HEK293 (cell line): Measurements from ENCODE around the gene MCFD2.
A peak's percentile ranks its signal among the peaks of the same experiment; 100 is the strongest.

Source experiments
- BCL11A ChIP-seq: fragments of 450-650 bp; formaldehyde crosslinking; IDR thresholded peaks from 2 replicates; pipeline ENCODE4 v1.5.1; 2016; ENCODE audit warnings: low read depth, missing biosample characterization, missing genetic modification characterization
- KLF10 ChIP-seq: fragments of 450-650 bp; IDR thresholded peaks from 2 replicates; pipeline ENCODE4 v1.5.1; 2018; ENCODE audit warnings: missing biosample characterization, mild to moderate bottlenecking, missing genetic modification characterization
- KLF9 ChIP-seq: fragments of 450-650 bp; formaldehyde crosslinking; IDR thresholded peaks from 2 replicates; pipeline ENCODE4 v1.5.1; 2016; ENCODE audit warnings: missing biosample characterization, missing genetic modification characterization, low read depth
- MYNN ChIP-seq: fragments of 450-650 bp; formaldehyde crosslinking; IDR thresholded peaks from 2 replicates; pipeline ENCODE4 v1.5.1; 2016; ENCODE audit warnings: missing biosample characterization, missing genetic modification characterization, borderline replicate concordance
- OSR2 ChIP-seq: fragments of 450-650 bp; formaldehyde crosslinking; IDR thresholded peaks from 2 replicates; pipeline ENCODE4 v1.5.1; 2016; ENCODE audit warnings: missing biosample characterization, missing genetic modification characterization
- SCRT2 ChIP-seq: fragments of 450-650 bp; formaldehyde crosslinking; IDR thresholded peaks from 2 replicates; pipeline ENCODE4 v1.5.1; 2016; ENCODE audit warnings: missing biosample characterization, missing genetic modification characterization
- SP7 ChIP-seq: fragments of 450-650 bp; formaldehyde crosslinking; IDR thresholded peaks from 2 replicates; pipeline ENCODE4 v1.5.1; 2016; ENCODE audit warnings: missing biosample characterization, missing genetic modification characterization
- TRIM28 ChIP-seq: IDR thresholded peaks from 2 replicates; pipeline ENCODE4 v1.6.1; 2011; ENCODE audit warnings: low read length, control low read depth, borderline replicate concordance
- YY1 ChIP-seq: fragments of 450-650 bp; formaldehyde crosslinking; IDR thresholded peaks from 2 replicates; pipeline ENCODE4 v1.5.1; 2018; ENCODE audit warnings: missing biosample characterization, missing genetic modification characterization
- ZBTB1 ChIP-seq: fragments of 450-650 bp; formaldehyde crosslinking; IDR thresholded peaks from 2 replicates; pipeline ENCODE4 v1.5.1; 2016; ENCODE audit warnings: missing biosample characterization, missing genetic modification characterization
- ZBTB7A ChIP-seq: fragments of 450-650 bp; formaldehyde crosslinking; IDR thresholded peaks from 2 replicates; pipeline ENCODE4 v1.5.1; 2016; ENCODE audit warnings: low read depth, missing biosample characterization, missing genetic modification characterization
- ZFHX2 ChIP-seq: fragments of 450-650 bp; formaldehyde crosslinking; conservative IDR thresholded peaks from 2 replicates; pipeline ENCODE4 v1.5.1; 2016; ENCODE audit warnings: missing biosample characterization, missing genetic modification characterization
- ZFP3 ChIP-seq: fragments of 450-650 bp; formaldehyde crosslinking; IDR thresholded peaks from 2 replicates; pipeline ENCODE4 v1.5.1; 2016; ENCODE audit warnings: low read depth, missing biosample characterization, missing genetic modification characterization
- ZNF112 ChIP-seq: fragments of 450-650 bp; formaldehyde crosslinking; IDR thresholded peaks from 2 replicates; pipeline ENCODE4 v1.5.0; 2017; ENCODE audit warnings: missing biosample characterization, missing genetic modification characterization
- ZNF514 ChIP-seq: fragments of 450-650 bp; formaldehyde crosslinking; IDR thresholded peaks from 2 replicates; pipeline ENCODE4 v1.5.1; 2016; ENCODE audit warnings: missing biosample characterization, missing genetic modification characterization
- ZNF521 ChIP-seq: fragments of 450-650 bp; formaldehyde crosslinking; IDR thresholded peaks from 2 replicates; pipeline ENCODE4 v1.5.1; 2017; ENCODE audit warnings: missing biosample characterization, mild to moderate bottlenecking, missing genetic modification characterization
- ZNF544 ChIP-seq: fragments of 450-650 bp; formaldehyde crosslinking; IDR thresholded peaks from 2 replicates; pipeline ENCODE4 v1.5.0; 2017; ENCODE audit warnings: missing biosample characterization, missing genetic modification characterization
- ZNF549 ChIP-seq: fragments of 450-650 bp; IDR thresholded peaks from 2 replicates; pipeline ENCODE4 v1.5.1; 2018; ENCODE audit warnings: missing biosample characterization, missing genetic modification characterization, mild to moderate bottlenecking, inconsistent platforms, moderate library complexity
- ZNF626 ChIP-seq: fragments of 450-650 bp; sonication (Bioruptor Pico); formaldehyde crosslinking; IDR thresholded peaks from 2 replicates; pipeline ENCODE4 v1.5.1; 2018; ENCODE audit warnings: missing biosample characterization, missing genetic modification characterization, inconsistent platforms
- ZNF777 ChIP-seq: fragments of 450-650 bp; formaldehyde crosslinking; IDR thresholded peaks from 2 replicates; pipeline ENCODE4 v1.5.1; 2017; ENCODE audit warnings: missing biosample characterization, missing genetic modification characterization, borderline replicate concordance
- TF ChIP-seq, protein P1 (sequence below): fragments of 450-650 bp; formaldehyde crosslinking; IDR thresholded peaks from 2 replicates; pipeline ENCODE4 v1.5.1; 2016; ENCODE audit warnings: missing biosample characterization, missing genetic modification characterization, borderline replicate concordance
- TF ChIP-seq, protein P2 (sequence below): fragments of 450-650 bp; formaldehyde crosslinking; IDR thresholded peaks from 2 replicates; pipeline ENCODE4 v1.5.1; 2016; ENCODE audit warnings: missing biosample characterization, missing genetic modification characterization
- TF ChIP-seq, protein P3 (sequence below): fragments of 450-650 bp; formaldehyde crosslinking; IDR thresholded peaks from 2 replicates; pipeline ENCODE4 v1.5.1; 2016; ENCODE audit warnings: missing biosample characterization, missing genetic modification characterization
- TF ChIP-seq, protein P4 (sequence below): fragments of 450-650 bp; formaldehyde crosslinking; IDR thresholded peaks from 2 replicates; pipeline ENCODE4 v1.5.1; 2016; ENCODE audit warnings: missing biosample characterization, missing genetic modification characterization
- TF ChIP-seq, protein P5 (sequence below): fragments of 450-650 bp; formaldehyde crosslinking; IDR thresholded peaks from 2 replicates; pipeline ENCODE4 v1.5.1; 2016; ENCODE audit warnings: missing biosample characterization, missing genetic modification characterization, low read depth
- TF ChIP-seq, protein P6 (sequence below): fragments of 450-650 bp; formaldehyde crosslinking; IDR thresholded peaks from 2 replicates; pipeline ENCODE4 v1.5.1; 2017; ENCODE audit warnings: missing biosample characterization, missing genetic modification characterization

The MCFD2 gene

DNA sequence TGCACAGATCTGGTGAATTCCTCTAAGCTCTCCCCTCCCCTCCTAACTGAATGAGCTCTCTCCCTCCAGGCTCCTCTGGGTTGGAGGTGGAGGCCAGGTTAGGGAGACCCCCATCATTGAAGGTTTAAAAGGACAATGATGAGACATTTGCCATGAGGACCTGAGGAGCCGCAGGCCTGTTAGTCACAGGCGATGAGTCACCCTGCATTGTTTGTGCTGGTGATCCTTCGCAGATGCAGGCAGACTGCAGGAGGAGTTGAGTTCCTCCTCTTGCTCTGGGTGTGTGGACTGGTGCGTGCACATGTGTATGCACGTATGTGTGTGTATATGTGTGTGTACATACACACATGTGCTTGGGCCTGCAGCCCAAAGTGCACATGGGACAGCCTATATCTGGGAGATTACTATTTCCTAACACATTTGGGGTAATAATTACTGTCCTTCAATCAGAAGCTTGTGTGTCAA is 42.0 kb downstream of the MCFD2 start (continued):
- TF ChIP-seq, protein P1, sequence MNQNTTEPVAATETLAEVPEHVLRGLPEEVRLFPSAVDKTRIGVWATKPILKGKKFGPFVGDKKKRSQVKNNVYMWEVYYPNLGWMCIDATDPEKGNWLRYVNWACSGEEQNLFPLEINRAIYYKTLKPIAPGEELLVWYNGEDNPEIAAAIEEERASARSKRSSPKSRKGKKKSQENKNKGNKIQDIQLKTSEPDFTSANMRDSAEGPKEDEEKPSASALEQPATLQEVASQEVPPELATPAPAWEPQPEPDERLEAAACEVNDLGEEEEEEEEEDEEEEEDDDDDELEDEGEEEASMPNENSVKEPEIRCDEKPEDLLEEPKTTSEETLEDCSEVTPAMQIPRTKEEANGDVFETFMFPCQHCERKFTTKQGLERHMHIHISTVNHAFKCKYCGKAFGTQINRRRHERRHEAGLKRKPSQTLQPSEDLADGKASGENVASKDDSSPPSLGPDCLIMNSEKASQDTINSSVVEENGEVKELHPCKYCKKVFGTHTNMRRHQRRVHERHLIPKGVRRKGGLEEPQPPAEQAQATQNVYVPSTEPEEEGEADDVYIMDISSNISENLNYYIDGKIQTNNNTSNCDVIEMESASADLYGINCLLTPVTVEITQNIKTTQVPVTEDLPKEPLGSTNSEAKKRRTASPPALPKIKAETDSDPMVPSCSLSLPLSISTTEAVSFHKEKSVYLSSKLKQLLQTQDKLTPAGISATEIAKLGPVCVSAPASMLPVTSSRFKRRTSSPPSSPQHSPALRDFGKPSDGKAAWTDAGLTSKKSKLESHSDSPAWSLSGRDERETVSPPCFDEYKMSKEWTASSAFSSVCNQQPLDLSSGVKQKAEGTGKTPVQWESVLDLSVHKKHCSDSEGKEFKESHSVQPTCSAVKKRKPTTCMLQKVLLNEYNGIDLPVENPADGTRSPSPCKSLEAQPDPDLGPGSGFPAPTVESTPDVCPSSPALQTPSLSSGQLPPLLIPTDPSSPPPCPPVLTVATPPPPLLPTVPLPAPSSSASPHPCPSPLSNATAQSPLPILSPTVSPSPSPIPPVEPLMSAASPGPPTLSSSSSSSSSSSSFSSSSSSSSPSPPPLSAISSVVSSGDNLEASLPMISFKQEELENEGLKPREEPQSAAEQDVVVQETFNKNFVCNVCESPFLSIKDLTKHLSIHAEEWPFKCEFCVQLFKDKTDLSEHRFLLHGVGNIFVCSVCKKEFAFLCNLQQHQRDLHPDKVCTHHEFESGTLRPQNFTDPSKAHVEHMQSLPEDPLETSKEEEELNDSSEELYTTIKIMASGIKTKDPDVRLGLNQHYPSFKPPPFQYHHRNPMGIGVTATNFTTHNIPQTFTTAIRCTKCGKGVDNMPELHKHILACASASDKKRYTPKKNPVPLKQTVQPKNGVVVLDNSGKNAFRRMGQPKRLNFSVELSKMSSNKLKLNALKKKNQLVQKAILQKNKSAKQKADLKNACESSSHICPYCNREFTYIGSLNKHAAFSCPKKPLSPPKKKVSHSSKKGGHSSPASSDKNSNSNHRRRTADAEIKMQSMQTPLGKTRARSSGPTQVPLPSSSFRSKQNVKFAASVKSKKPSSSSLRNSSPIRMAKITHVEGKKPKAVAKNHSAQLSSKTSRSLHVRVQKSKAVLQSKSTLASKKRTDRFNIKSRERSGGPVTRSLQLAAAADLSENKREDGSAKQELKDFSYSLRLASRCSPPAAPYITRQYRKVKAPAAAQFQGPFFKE (tag by site-specific recombination) = no peak
- TF ChIP-seq ZNF626 (tag by site-specific recombination) (no peak), ZNF112 (tag by site-specific recombination) (no peak), ZNF544 (tag by site-specific recombination) (no peak), ZNF549 (tag by site-specific recombination) (no peak), SCRT2 (tag by site-specific recombination) (peak; percentile 79), OSR2 (no peak), ZBTB1 (tag by site-specific recombination) (no peak), KLF10 (no peak), ZNF521 (no peak), ZNF777 (tag by site-specific recombination) (no peak), ZNF514 (tag by site-specific recombination) (no peak), ZBTB7A (tag by site-specific recombination) (no peak), KLF9 (tag by site-specific recombination) (no peak), ZFHX2 (tag by site-specific recombination) (no peak), BCL11A (tag by site-specific recombination) (no peak), TRIM28 (peak; percentile 59; the same call in 1 of the 2 replicates), MYNN (tag by site-specific recombination) (no peak), ZFP3 (no peak), SP7 (tag by site-specific recombination) (peak; percentile 64), YY1 (no peak)
- TF ChIP-seq, protein P2, sequence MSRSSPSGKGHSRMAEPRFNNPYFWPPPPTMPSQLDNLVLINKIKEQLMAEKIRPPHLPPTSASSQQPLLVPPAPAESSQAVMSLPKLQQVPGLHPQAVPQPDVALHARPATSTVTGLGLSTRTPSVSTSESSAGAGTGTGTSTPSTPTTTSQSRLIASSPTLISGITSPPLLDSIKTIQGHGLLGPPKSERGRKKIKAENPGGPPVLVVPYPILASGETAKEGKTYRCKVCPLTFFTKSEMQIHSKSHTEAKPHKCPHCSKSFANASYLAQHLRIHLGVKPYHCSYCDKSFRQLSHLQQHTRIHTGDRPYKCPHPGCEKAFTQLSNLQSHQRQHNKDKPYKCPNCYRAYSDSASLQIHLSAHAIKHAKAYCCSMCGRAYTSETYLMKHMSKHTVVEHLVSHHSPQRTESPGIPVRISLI (tag by site-specific recombination) = no peak
- TF ChIP-seq, protein P3, sequence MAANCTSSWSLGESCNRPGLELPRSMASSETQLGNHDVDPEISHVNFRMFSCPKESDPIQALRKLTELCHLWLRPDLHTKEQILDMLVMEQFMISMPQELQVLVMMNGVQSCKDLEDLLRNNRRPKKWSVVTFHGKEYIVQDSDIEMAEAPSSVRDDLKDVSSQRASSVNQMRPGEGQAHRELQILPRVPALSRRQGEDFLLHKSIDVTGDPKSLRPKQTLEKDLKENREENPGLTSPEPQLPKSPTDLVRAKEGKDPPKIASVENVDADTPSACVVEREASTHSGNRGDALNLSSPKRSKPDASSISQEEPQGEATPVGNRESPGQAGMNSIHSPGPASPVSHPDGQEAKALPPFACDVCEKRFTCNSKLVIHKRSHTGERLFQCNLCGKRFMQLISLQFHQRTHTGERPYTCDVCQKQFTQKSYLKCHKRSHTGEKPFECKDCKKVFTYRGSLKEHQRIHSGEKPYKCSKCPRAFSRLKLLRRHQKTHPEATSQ (tag by site-specific recombination) = no peak
- TF ChIP-seq, protein P4, sequence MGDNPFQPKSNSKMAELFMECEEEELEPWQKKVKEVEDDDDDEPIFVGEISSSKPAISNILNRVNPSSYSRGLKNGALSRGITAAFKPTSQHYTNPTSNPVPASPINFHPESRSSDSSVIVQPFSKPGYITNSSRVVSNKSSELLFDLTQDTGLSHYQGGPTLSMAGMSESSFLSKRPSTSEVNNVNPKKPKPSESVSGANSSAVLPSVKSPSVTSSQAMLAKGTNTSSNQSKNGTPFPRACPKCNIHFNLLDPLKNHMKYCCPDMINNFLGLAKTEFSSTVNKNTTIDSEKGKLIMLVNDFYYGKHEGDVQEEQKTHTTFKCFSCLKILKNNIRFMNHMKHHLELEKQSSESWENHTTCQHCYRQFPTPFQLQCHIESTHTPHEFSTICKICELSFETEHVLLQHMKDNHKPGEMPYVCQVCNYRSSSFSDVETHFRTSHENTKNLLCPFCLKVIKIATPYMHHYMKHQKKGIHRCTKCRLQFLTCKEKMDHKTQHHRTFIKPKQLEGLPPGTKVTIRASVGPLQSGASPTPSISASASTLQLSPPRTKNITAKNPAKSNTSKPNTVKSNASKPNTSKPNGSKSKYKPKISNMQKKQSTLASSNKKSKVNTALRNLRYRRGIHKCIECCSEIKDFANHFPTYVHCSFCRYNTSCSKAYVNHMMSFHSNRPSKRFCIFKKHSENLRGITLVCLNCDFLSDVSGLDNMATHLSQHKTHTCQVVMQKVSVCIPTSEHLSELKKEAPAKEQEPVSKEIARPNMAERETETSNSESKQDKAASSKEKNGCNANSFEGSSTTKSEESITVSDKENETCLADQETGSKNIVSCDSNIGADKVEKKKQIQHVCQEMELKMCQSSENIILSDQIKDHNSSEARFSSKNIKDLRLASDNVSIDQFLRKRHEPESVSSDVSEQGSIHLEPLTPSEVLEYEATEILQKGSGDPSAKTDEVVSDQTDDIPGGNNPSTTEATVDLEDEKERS = no peak
- TF ChIP-seq, protein P5, sequence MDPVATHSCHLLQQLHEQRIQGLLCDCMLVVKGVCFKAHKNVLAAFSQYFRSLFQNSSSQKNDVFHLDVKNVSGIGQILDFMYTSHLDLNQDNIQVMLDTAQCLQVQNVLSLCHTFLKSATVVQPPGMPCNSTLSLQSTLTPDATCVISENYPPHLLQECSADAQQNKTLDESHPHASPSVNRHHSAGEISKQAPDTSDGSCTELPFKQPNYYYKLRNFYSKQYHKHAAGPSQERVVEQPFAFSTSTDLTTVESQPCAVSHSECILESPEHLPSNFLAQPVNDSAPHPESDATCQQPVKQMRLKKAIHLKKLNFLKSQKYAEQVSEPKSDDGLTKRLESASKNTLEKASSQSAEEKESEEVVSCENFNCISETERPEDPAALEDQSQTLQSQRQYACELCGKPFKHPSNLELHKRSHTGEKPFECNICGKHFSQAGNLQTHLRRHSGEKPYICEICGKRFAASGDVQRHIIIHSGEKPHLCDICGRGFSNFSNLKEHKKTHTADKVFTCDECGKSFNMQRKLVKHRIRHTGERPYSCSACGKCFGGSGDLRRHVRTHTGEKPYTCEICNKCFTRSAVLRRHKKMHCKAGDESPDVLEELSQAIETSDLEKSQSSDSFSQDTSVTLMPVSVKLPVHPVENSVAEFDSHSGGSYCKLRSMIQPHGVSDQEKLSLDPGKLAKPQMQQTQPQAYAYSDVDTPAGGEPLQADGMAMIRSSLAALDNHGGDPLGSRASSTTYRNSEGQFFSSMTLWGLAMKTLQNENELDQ (tag by site-specific recombination) = no peak
- TF ChIP-seq, protein P6, sequence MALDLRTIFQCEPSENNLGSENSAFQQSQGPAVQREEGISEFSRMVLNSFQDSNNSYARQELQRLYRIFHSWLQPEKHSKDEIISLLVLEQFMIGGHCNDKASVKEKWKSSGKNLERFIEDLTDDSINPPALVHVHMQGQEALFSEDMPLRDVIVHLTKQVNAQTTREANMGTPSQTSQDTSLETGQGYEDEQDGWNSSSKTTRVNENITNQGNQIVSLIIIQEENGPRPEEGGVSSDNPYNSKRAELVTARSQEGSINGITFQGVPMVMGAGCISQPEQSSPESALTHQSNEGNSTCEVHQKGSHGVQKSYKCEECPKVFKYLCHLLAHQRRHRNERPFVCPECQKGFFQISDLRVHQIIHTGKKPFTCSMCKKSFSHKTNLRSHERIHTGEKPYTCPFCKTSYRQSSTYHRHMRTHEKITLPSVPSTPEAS (tag by site-specific recombination) = peak; percentile 43; the same call in 1 of the 2 replicates
